SU-DHL-6 (cell line): Measurements from ENCODE around the gene ZFP36L1.

ENCODE experiments used
- H2AFZ ChIP-seq: fragments of 200-600 bp; sonication (generic); 2 replicates; pipeline ENCODE4 v1.6.1; 2014; ENCODE audit warnings: low read depth, mild to moderate bottlenecking, moderate library complexity, mixed read lengths, antibody characterized with exemption, low read length; ENCODE audit not compliant: severe bottlenecking
- H3F3A ChIP-seq: fragments of 200-600 bp; shearing (Covaris generic); 2 replicates; pipeline ENCODE4 v1.6.0; 2016; ENCODE audit warnings: antibody characterized with exemption, mild to moderate bottlenecking; ENCODE audit not compliant: insufficient read depth
- H3K27ac ChIP-seq: fragments of 200-600 bp; sonication (generic); 2 replicates; pipeline ENCODE4 v1.5.1; 2016; ENCODE audit warnings: low read depth, mild to moderate bottlenecking, low read length, moderate library complexity, mixed read lengths
- H3K27me3 ChIP-seq: fragments of 200-600 bp; sonication (generic), shearing (Covaris generic); 2 replicates; pipeline ENCODE4 v1.6.0; 2014; ENCODE audit warnings: mild to moderate bottlenecking, low read length
- H3K36me3 ChIP-seq: fragments of 200-600 bp; sonication (generic); 2 replicates; pipeline ENCODE4 v1.6.1; 2014; ENCODE audit warnings: mild to moderate bottlenecking, low read length, mixed read lengths
- H3K4me2 ChIP-seq: fragments of 300-600, 200-600 bp; shearing (Covaris generic), sonication (generic); 2 replicates; pipeline ENCODE4 v1.6.0; 2014; ENCODE audit warnings: low read length, low read depth, mild to moderate bottlenecking; ENCODE audit not compliant: poor library complexity, severe bottlenecking
- H3K4me3 ChIP-seq: fragments of 200-600 bp; sonication (generic); 2 replicates; pipeline ENCODE4 v1.5.1; 2014; ENCODE audit warnings: antibody characterized with exemption, low read length, mild to moderate bottlenecking, mixed read lengths; ENCODE audit not compliant: insufficient read depth, poor library complexity, severe bottlenecking
- H3K79me2 ChIP-seq: fragments of 200-600 bp; sonication (generic); 2 replicates; pipeline ENCODE4 v1.6.1; 2014; ENCODE audit warnings: mild to moderate bottlenecking, low read length, moderate library complexity; ENCODE audit not compliant: insufficient read depth
- H3K9ac ChIP-seq: fragments of 200-600 bp; sonication (generic); 2 replicates; pipeline ENCODE4 v1.7.0; 2014; ENCODE audit warnings: mild to moderate bottlenecking, low read length
- H3K9me2 ChIP-seq: fragments of 200-600 bp; sonication (generic); replicated peaks from 2 replicates; pipeline ENCODE4 v1.6.1; 2014; ENCODE audit warnings: low read length; ENCODE audit not compliant: insufficient read depth
- H3K9me3 ChIP-seq: fragments of 200-600 bp; sonication (generic); 2 replicates; pipeline ENCODE4 v1.6.1; 2014; ENCODE audit warnings: low read length, mixed read lengths; ENCODE audit not compliant: insufficient read depth
- H4K20me1 ChIP-seq: fragments of 200-600 bp; sonication (generic); 2 replicates; pipeline ENCODE4 v1.6.1; 2014; ENCODE audit warnings: low read depth, mild to moderate bottlenecking, antibody characterized with exemption, low read length, moderate library complexity, mixed read lengths
- CTCF ChIP-seq: fragments of 200-600 bp; sonication (generic); IDR thresholded peaks from one replicate; pipeline ENCODE4 v1.5.1; 2017; ENCODE audit warnings: antibody characterized with exemption, mild to moderate bottlenecking, low read length, moderate library complexity; ENCODE audit not compliant: insufficient read depth, poor library complexity, severe bottlenecking
- EZH2phosphoT487 ChIP-seq: fragments of 200-600 bp; sonication (generic), shearing (Covaris generic); conservative IDR thresholded peaks from 2 replicates; pipeline ENCODE4 v1.6.1; 2018; ENCODE audit warnings: mild to moderate bottlenecking, antibody characterized with exemption, low read length, moderate library complexity, mixed read lengths

Gene ZFP36L1

GRCh38 chr14:68794851-68795596, 2.2 kb upstream of the ZFP36L1 start:
- Histone ChIP-seq H3F3A (peaks cover 76% of the 10 kb centered on the region), H3K9me3 (no peaks in the 10 kb centered on the region), H3K27me3 (no peaks in the 10 kb centered on the region), H3K9me2 (no peaks in the 10 kb centered on the region), H3K36me3 (peaks cover 24% of the 10 kb centered on the region), H3K4me2 (peak overlapping the region; percentile 98), H2AFZ (no peak overlapping the region), H4K20me1 (peaks cover 21% of the 10 kb centered on the region; the same call in 1 of the 2 replicates), H3K4me3 (peak overlapping the region; percentile 68), H3K27ac (peak overlapping the region; percentile 98), H3K79me2 (peaks cover 29% of the 10 kb centered on the region), H3K9ac (peak overlapping the region; percentile 99)
- no peak for TF ChIP-seq EZH2phosphoT487
- no peak for TF ChIP-seq CTCF

DNA sequence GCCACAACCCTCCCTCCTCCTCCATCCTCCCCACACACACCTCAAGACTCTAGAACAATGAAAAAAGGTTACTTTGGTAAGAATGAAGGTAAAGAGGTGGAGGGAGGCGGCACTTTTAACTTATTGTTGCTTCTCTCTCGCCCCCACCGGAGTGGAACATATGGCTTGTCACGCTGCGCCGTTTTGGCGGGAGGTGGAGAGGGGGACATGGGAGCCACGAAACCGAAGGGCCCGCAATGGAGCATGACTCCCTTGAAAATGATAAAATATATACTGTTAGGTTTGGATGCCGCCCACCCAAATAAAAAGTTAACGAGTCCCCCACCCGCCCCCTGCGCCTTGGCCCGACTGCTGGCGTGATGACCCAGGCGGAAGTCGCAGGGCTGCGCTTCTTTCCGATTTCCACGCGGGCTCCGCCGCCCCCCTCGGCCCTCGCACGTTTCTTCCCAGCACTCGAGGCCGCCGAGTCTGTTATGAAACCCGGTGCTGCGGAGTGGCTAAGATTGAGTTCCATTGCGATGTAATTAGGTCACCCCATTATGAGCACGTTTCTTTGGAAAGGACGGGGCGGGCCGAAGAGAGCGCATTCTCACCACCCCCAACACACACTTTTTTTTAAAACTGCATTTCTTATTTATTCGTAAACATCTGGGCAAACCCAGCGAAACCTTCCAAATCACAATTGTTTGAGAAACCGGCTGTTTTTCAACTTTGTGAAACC, 1.4 kb upstream of the ZFP36L1 start:
- H3K27ac ChIP-seq: peak overlapping the region; percentile 98
- H3K27me3 ChIP-seq: no peaks in the 10 kb centered on the region
- peaks cover 83% of the 10 kb centered on the region for H3F3A ChIP-seq
- peak overlapping the region; percentile 99 for H3K9ac ChIP-seq
- H3K9me2 ChIP-seq: no peaks in the 10 kb centered on the region
- peaks cover 36% of the 10 kb centered on the region for H3K79me2 ChIP-seq
- peak overlapping the region; percentile 98 for H3K4me2 ChIP-seq
- H4K20me1 ChIP-seq: peaks cover 21% of the 10 kb centered on the region; the same call in 1 of the 2 replicates
- H3K4me3 ChIP-seq: peak overlapping the region; percentile 68
- no peak for TF ChIP-seq CTCF
- H2AFZ ChIP-seq: peak overlapping the region; percentile 17
- H3K9me3 ChIP-seq: no peaks in the 10 kb centered on the region
- H3K36me3 ChIP-seq: peaks cover 31% of the 10 kb centered on the region

GRCh38 chr14:68793734-68794129, 865 bp upstream of the ZFP36L1 start:
- peaks cover 82% of the 10 kb centered on the region for H3F3A ChIP-seq
- peak overlapping the region; percentile 17 for H2AFZ ChIP-seq
- peaks cover 33% of the 10 kb centered on the region for H3K36me3 ChIP-seq
- peak overlapping the region; percentile 98 for H3K27ac ChIP-seq
- peaks cover 39% of the 10 kb centered on the region for H3K79me2 ChIP-seq
- H3K4me3 ChIP-seq: peak overlapping the region; percentile 68
- TF ChIP-seq CTCF (no peak), EZH2phosphoT487 (no peak)
- H3K4me2 ChIP-seq: peak overlapping the region; percentile 98
- H4K20me1 ChIP-seq: peaks cover 21% of the 10 kb centered on the region; the same call in 1 of the 2 replicates
- H3K27me3 ChIP-seq: no peaks in the 10 kb centered on the region
- H3K9ac ChIP-seq: peak overlapping the region; percentile 99
- no peaks in the 10 kb centered on the region for H3K9me3 ChIP-seq
- no peaks in the 10 kb centered on the region for H3K9me2 ChIP-seq
